Measurements from ENCODE around the gene LILRA1.
"Not testable (repeated sequence)": the region's sequence is repeated elsewhere in the genome, so short reads cannot be mapped to it uniquely, and the experiment has no call there.

LILRA1 gene

GRCh38 chr19:54593445-54593844, at the start of gene LILRA1:
LILRA1 (plus strand) TSS chr19:54593632; CDS start chr19:54594245, 613 bp downstream.
- DNase-seq, result not testable (repeated sequence)

- DNase-seq, result no peak
Observed at GRCh38 chr19:54548806-54549205, 44.6 kb upstream of the LILRA1 start.

- no peak for DNase-seq
Observed at GRCh38 chr19:54549224-54549623, 44.2 kb upstream of the LILRA1 start.

- DNase-seq, result no peak
Observed at GRCh38 chr19:54551293-54551692, 42.1 kb upstream of the LILRA1 start.

- DNase-seq, result no peak
Observed at GRCh38 chr19:54551950-54552912, 41.2 kb upstream of the LILRA1 start.

GRCh38 chr19:54552913-54553310, 40.5 kb upstream of the LILRA1 start:
- no peak for DNase-seq

GRCh38 chr19:54554006-54554405, 39.4 kb upstream of the LILRA1 start:
- no peak for DNase-seq

- DNase-seq, result no peak
Observed at GRCh38 chr19:54554896-54555295, 38.5 kb upstream of the LILRA1 start.

GRCh38 chr19:54556194-54556593, 37.2 kb upstream of the LILRA1 start:
- no peak for DNase-seq

GRCh38 chr19:54558339-54558738, 35.1 kb upstream of the LILRA1 start:
- no peak for DNase-seq

- DNase-seq, result no peak
Observed at GRCh38 chr19:54560881-54561385, 32.5 kb upstream of the LILRA1 start.

GRCh38 chr19:54561840-54562239, 31.6 kb upstream of the LILRA1 start:
- no peak for DNase-seq

GRCh38 chr19:54563206-54563605, 30.2 kb upstream of the LILRA1 start:
- DNase-seq, result not testable (repeated sequence)

GRCh38 chr19:54570316-54570715, 23.1 kb upstream of the LILRA1 start:
- no peak for DNase-seq

- not testable (repeated sequence) for DNase-seq
Observed at GRCh38 chr19:54571715-54572615, 21.5 kb upstream of the LILRA1 start.

GRCh38 chr19:54572696-54573311, 20.6 kb upstream of the LILRA1 start:
- DNase-seq, result no peak

- DNase-seq, result no peak
Observed at GRCh38 chr19:54573330-54573872, 20.0 kb upstream of the LILRA1 start, which contains the start of gene LILRA2. LILRA2 (plus strand) TSS chr19:54573790; CDS start chr19:54573879, 89 bp downstream.

- DNase-seq, result no peak
Observed at GRCh38 chr19:54574051-54574450, 19.4 kb upstream of the LILRA1 start.

GRCh38 chr19:54574527-54575056, 18.8 kb upstream of the LILRA1 start:
- no peak for DNase-seq

- DNase-seq, result not testable (repeated sequence)
Observed at GRCh38 chr19:54575205-54575604, 18.2 kb upstream of the LILRA1 start.

GRCh38 chr19:54576411-54576976, 16.9 kb upstream of the LILRA1 start:
- DNase-seq, result no peak

GRCh38 chr19:54577334-54577733, 16.1 kb upstream of the LILRA1 start:
- no peak for DNase-seq

Measured in NCI-H2029 treated with DMSO at 0.1 percent for 48 hours (cell line).